ENCODE results near the gene SLC12A7.

DNA sequence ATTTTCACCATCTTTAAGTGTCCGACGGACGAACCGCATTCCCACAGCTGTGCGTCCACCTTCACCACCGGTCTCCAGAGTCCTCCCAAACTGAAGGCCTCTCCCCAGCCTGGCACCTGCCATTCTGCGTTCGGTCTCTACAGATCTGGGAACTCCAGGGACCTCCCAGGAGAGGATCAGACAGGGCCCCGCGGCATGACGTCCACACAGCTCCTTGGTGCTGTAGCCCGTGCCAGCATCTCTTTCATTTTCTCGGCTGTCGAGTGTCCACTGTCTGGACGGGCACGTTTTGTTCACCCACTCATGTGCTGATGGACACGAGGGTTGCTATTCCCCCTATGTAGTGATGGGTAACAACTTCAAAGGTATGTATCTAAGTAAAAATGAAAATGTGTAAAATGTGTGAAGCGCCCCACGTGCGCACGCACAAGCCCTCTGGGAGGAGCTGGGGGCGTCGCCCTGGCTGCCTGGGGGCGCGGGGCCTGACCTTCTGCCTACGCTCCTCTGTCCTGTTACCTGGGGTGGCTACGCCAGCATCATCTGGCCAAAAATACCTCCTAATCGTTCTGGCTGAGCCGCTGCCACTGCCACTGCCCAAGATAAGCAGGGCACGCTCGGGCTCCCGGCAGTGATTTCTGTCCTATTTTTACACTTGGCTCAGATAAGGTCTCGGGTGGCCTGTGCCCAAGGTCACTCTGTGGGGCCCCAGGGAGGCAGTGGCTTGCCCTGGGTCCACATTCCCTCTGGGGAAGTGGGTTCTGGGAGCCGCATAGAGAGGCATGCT lies 10.8 kb upstream of the SLC12A7 start:
- TF ChIP-seq, protein P1, sequence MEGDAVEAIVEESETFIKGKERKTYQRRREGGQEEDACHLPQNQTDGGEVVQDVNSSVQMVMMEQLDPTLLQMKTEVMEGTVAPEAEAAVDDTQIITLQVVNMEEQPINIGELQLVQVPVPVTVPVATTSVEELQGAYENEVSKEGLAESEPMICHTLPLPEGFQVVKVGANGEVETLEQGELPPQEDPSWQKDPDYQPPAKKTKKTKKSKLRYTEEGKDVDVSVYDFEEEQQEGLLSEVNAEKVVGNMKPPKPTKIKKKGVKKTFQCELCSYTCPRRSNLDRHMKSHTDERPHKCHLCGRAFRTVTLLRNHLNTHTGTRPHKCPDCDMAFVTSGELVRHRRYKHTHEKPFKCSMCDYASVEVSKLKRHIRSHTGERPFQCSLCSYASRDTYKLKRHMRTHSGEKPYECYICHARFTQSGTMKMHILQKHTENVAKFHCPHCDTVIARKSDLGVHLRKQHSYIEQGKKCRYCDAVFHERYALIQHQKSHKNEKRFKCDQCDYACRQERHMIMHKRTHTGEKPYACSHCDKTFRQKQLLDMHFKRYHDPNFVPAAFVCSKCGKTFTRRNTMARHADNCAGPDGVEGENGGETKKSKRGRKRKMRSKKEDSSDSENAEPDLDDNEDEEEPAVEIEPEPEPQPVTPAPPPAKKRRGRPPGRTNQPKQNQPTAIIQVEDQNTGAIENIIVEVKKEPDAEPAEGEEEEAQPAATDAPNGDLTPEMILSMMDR (IDR thresholded peaks at IDR 0.05), result no peak
- no peak for TF ChIP-seq POLR2A (IDR thresholded peaks at IDR 0.05)

Data from heart left ventricle (tissue), 13 donors.